ENCODE measurements around the gene MCF2L2.
"Not testable (repeated sequence)": the region's sequence is repeated elsewhere in the genome, so short reads cannot be mapped to it uniquely, and the experiment has no call there.

Gene MCF2L2

DNA sequence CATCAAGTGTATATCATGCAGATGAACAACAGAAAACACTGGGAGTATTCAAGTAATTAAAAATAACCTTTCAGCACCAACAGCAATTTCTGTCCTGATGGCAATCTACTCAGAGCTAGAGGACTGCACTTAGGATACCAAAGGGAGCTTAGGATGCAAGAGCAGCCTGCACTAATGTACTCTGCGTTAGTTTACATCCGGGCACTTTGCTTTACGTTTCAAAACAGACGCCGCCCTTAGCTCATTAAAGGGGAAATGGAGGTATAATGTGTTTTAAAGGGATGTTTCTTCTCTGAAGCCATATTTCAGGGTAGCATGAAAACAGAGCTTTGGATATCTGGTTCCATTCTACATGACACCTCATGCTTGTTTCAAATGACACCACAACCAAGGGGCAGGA is 189.4 kb downstream of the MCF2L2 start:
- no peaks in the 10 kb centered on the region for H3K36me3 ChIP-seq (ENCODE audit: insufficient read depth, low read length)

DNA sequence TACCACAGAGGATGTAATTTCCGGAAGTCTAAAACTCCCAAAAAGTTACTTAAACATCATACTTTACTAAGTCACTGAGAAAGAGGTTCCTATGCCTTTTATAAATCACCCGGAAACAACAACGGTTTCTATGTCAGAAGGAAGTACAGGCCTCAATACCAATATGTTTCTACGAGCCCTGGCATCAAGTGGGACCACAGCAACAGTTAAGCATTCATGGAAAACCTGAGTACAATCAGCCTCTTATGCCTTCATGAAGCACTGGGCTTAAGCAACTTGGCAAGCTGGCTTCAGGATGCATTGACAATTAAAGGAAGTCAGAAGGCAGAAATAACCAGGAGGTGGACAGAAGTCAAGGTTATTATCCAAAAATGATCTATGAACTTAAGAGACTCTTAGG is 194.5 kb downstream of the MCF2L2 start:
- Histone ChIP-seq H3K4me1 (ENCODE audit: control insufficient read depth, insufficient read depth, low read length) (no peaks in the 10 kb centered on the region), H3K36me3 (ENCODE audit: insufficient read depth, low read length) (no peaks in the 10 kb centered on the region), H3K9me3 (replicated peaks; ENCODE audit: low read length) (no peaks in the 10 kb centered on the region), H3K27me3 (ENCODE audit: control insufficient read depth, insufficient read depth, low read length) (no peaks in the 10 kb centered on the region), H3K4me2 (ENCODE audit: low read length) (no peak overlapping the region), H3K9ac (ENCODE audit: low read depth, low read length) (no peak overlapping the region), H3K4me3 (ENCODE audit: low read length) (no peak overlapping the region)

More for the DNA sequence above, 189.4 kb downstream of the MCF2L2 start:
- no peaks in the 10 kb centered on the region for H3K9me3 ChIP-seq (replicated peaks; ENCODE audit: low read length)
- no peak overlapping the region for H3K9ac ChIP-seq (ENCODE audit: low read depth, low read length)
- no peak overlapping the region for H3K4me2 ChIP-seq (ENCODE audit: low read length)
- H3K4me1 ChIP-seq (ENCODE audit: control insufficient read depth, insufficient read depth, low read length) = no peaks in the 10 kb centered on the region
- H3K4me3 ChIP-seq (ENCODE audit: low read length) = no peak overlapping the region
- H3K27me3 ChIP-seq (ENCODE audit: control insufficient read depth, insufficient read depth, low read length) = peaks cover 6% of the 10 kb centered on the region

DNA sequence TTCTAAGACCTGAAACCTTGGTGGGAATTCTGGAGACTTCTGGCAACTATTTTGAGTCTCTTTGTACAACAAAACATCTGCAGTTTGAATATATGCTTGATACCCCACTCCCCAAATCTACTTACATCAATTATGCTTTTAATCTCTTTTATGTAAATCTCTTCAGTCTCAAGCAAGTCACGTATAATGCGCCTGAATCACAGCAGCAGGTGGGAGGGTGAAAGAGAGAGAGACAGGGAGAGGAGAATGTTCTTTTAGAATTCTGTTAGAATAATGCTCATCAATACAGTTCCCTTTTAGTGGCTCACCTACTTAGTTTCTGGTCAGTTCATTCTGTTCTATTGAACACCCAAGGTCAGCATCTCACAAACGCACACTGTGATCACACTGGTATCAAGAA is 197.6 kb downstream of the MCF2L2 start:
- Histone ChIP-seq H3K4me1 (ENCODE audit: control insufficient read depth, insufficient read depth, low read length) (no peaks in the 10 kb centered on the region), H3K9me3 (replicated peaks; ENCODE audit: low read length) (no peaks in the 10 kb centered on the region), H3K9ac (ENCODE audit: low read depth, low read length) (no peak overlapping the region), H3K4me2 (ENCODE audit: low read length) (no peak overlapping the region), H3K4me3 (ENCODE audit: low read length) (no peak overlapping the region), H3K36me3 (ENCODE audit: insufficient read depth, low read length) (no peaks in the 10 kb centered on the region), H3K27me3 (ENCODE audit: control insufficient read depth, insufficient read depth, low read length) (no peaks in the 10 kb centered on the region)

DNA sequence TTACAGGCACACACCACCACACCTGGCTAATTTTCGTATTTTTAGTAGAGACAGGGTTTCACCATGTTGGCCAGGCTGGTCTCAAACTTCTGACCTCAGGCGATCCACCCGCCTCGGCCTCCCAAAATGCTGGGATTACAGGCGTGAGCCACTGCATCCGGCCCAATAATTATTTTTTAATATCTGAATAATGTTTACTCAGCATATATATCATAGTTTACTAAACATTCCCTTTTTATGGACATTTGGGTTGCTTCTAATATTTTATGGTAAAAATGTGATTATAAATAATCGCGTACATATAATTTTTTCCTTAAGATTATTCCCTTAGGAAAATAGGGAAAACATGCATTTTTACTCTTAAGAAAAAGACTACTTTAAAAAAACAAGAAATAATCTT is 198.2 kb downstream of the MCF2L2 start:
- H3K27me3 ChIP-seq (ENCODE audit: control insufficient read depth, insufficient read depth, low read length); H3K4me1 ChIP-seq (ENCODE audit: control insufficient read depth, insufficient read depth, low read length); H3K9me3 ChIP-seq (replicated peaks; ENCODE audit: low read length); H3K36me3 ChIP-seq (ENCODE audit: insufficient read depth, low read length); H3K4me3 ChIP-seq (ENCODE audit: low read length); H3K4me2 ChIP-seq (ENCODE audit: low read length); H3K9ac ChIP-seq (ENCODE audit: low read depth, low read length): not testable (repeated sequence)

DNA sequence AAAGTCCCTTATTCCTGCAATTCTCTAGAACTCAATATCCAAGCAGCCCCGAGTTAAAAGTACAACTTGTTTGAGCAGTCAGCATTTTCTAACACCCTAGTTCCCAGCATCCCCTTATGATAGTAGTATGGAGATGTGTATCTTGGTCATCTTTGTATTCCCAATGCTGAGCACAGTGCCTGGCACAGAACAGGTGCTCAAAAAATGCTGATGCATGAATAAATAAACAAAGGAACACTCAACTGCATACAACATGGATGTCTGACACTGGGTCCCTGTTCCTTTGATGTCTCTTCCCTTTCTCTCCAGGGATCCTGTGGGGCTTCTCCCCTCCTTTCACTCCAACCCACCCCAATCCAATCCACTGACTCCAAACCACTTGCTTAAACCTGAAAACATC is 199.2 kb downstream of the MCF2L2 start:
- Histone ChIP-seq H3K4me3 (ENCODE audit: low read length) (no peak overlapping the region), H3K4me1 (ENCODE audit: control insufficient read depth, insufficient read depth, low read length) (no peaks in the 10 kb centered on the region), H3K4me2 (ENCODE audit: low read length) (no peak overlapping the region), H3K36me3 (ENCODE audit: insufficient read depth, low read length) (no peaks in the 10 kb centered on the region), H3K9me3 (replicated peaks; ENCODE audit: low read length) (no peaks in the 10 kb centered on the region), H3K27me3 (ENCODE audit: control insufficient read depth, insufficient read depth, low read length) (no peaks in the 10 kb centered on the region), H3K9ac (ENCODE audit: low read depth, low read length) (no peak overlapping the region)

DNA sequence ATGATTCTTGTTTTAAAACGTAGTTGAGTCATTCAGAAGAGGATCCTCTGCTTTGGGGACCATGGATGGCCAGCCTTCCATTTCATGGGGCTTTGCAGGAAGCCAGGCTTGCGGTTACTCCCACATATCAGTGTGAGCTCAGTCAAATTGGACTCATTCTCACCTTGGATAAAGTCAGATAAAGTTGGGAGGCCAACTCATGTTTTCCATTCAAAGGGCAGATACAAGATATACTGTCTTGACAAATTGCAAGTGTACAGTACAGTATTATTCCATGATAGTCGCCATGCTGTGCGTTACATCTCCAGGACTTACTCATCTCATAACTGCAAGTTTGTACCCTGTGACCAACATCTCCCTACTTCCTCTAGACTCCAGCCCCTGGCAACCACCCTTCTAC is 200.8 kb downstream of the MCF2L2 start:
- Histone ChIP-seq H3K27me3 (ENCODE audit: control insufficient read depth, insufficient read depth, low read length) (no peaks in the 10 kb centered on the region), H3K4me2 (ENCODE audit: low read length) (no peak overlapping the region), H3K4me3 (ENCODE audit: low read length) (no peak overlapping the region), H3K9ac (ENCODE audit: low read depth, low read length) (no peak overlapping the region), H3K4me1 (ENCODE audit: control insufficient read depth, insufficient read depth, low read length) (no peaks in the 10 kb centered on the region), H3K36me3 (ENCODE audit: insufficient read depth, low read length) (no peaks in the 10 kb centered on the region), H3K9me3 (replicated peaks; ENCODE audit: low read length) (no peaks in the 10 kb centered on the region)

DNA sequence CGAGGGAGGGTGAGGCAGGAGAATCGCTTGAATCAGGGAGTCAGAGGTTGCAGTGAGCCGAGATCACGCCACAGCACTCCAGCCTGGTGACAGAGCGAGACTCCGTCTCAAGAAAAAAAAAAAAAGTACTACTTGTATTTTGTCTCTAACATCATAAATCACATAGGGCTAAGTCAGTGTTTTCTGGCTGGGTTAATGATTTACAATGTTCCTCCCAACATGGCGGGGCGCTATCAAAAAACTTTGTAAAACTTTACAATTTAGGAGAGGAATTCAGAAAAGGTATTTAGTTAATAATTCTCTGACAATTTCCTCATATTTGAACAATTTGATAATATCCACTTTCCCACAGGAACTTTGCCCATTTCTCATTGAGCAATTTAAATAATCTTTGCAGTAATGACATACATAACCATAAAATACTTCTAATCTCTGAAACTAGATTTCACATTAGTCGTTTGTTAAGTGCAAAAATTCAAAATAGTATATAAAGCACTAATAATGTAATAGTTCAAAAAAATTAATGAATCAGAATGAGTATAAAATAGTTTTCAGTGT is 202.0 kb downstream of the MCF2L2 start:
- H3K36me3 ChIP-seq (ENCODE audit: insufficient read depth, low read length) = no peaks in the 10 kb centered on the region
- H3K4me2 ChIP-seq (ENCODE audit: low read length) = no peak overlapping the region
- no peaks in the 10 kb centered on the region for H3K9me3 ChIP-seq (replicated peaks; ENCODE audit: low read length)
- no peak overlapping the region for H3K9ac ChIP-seq (ENCODE audit: low read depth, low read length)
- no peaks in the 10 kb centered on the region for H3K4me1 ChIP-seq (ENCODE audit: control insufficient read depth, insufficient read depth, low read length)
- H3K4me3 ChIP-seq (ENCODE audit: low read length) = no peak overlapping the region
- H3K27me3 ChIP-seq (ENCODE audit: control insufficient read depth, insufficient read depth, low read length) = no peaks in the 10 kb centered on the region

DNA sequence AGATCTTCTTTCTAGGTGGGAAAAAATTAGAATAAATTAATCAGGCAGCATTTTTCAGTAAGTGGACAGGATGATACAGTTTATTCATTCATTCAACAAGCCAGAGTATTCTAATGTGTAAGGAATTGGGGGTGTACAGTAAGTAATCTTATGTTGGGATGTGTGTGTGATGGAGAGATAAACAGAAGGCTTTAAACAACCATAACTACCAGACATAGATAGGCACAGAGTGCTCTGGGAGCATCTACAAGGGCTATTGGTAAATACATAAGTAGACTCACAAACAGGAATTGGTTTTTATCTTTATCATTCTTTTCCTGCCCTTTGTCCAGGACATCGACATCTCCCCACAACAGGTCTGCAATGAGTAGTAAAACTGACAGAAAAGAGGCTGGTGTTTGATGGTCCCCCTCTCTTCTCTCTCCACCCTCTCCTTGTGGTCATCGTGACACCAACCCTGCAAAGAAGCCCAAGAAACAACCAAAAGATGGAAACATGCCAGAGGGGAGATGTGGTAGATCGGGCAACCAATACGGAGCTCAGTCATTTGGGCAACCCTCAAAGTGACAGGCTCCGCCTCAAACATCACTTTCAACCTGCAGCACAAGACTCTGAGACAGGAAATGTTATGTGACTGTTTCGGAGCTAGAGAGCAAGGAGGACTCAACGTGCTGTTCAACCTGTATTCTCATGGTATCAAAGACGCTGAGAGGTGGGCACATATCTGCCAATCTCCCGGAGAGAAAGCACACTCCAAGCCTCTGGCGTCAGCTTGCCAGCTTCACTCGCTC is 204.0 kb downstream of the MCF2L2 start:
- Histone ChIP-seq H3K36me3 (ENCODE audit: insufficient read depth, low read length) (no peaks in the 10 kb centered on the region), H3K4me2 (ENCODE audit: low read length) (no peak overlapping the region), H3K9ac (ENCODE audit: low read depth, low read length) (no peak overlapping the region), H3K9me3 (replicated peaks; ENCODE audit: low read length) (no peaks in the 10 kb centered on the region), H3K4me3 (ENCODE audit: low read length) (no peak overlapping the region), H3K4me1 (ENCODE audit: control insufficient read depth, insufficient read depth, low read length) (no peaks in the 10 kb centered on the region), H3K27me3 (ENCODE audit: control insufficient read depth, insufficient read depth, low read length) (no peaks in the 10 kb centered on the region)

DNA sequence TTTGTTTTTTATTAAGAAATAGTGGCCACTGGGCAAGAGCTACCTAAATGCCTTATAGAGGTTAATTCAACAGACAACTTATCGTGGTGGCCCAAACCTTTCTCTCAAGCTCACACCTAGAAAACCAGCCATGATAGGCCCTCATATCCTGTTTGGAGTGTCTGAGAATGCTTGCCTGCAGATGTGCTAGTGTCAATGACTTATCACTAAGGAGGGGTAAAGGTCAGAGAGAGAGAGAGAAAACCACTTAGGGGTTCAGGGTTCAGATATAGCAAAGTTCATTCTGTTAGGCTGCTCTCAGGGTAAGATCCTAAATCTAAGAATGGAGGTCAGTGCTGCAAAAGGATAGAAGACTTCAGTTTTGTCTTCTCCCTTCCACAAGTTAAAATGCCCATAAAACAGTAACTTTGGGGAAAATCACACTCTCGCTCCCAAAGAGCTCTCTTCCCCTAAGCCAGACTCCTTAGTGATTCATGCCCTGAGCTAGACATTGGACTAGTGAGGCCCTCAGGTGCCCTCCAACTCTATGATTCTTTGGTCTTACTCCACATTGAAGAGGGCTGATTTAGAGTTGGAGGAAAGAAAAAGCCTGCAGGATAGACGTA is 205.7 kb downstream of the MCF2L2 start:
- H3K4me1 ChIP-seq (ENCODE audit: control insufficient read depth, insufficient read depth, low read length) = no peaks in the 10 kb centered on the region
- no peaks in the 10 kb centered on the region for H3K9me3 ChIP-seq (replicated peaks; ENCODE audit: low read length)
- no peak overlapping the region for H3K9ac ChIP-seq (ENCODE audit: low read depth, low read length)
- no peaks in the 10 kb centered on the region for H3K36me3 ChIP-seq (ENCODE audit: insufficient read depth, low read length)
- H3K27me3 ChIP-seq (ENCODE audit: control insufficient read depth, insufficient read depth, low read length) = peaks cover 2% of the 10 kb centered on the region
- no peak overlapping the region for H3K4me3 ChIP-seq (ENCODE audit: low read length)
- no peak overlapping the region for H3K4me2 ChIP-seq (ENCODE audit: low read length)

DNA sequence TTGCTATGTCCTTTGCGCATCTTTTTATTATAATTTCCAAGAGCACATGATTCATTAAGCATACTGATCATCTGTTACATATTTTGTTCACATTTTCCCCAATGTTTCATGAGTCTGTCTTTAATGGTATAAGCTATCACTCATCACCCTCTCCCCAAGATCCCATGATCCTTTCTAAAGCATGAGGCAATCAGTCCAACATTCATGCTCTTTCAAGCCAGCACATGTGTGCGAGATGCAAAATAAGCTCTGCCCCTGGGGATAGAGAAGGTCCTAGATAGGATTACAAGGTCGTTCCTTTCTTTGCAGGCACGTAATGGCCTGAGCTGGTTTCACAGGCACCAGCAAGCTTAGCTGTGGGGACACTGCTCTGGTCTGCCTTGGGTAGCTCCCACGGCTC is 207.6 kb downstream of the MCF2L2 start:
- H3K36me3 ChIP-seq (ENCODE audit: insufficient read depth, low read length) = no peaks in the 10 kb centered on the region
- H3K4me1 ChIP-seq (ENCODE audit: control insufficient read depth, insufficient read depth, low read length) = no peaks in the 10 kb centered on the region

DNA sequence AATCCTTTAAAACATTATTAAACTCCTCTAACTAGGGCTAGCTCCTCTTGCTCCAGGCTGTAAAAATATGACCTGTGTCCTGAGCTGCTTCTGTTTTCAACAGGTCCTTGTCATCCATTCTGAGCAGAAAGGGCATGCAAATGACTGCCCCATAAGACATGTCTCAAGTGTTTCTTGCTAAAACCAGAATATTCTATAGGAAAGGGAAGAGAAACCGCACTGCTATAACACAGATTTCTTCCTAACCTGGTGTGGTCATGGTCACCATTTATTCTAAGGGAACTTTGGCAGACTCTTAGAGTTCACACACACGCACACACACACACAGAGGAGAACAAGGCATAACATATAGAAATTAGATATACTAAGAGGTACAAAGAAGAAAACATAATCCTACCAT is 209.6 kb downstream of the MCF2L2 start:
- no peak overlapping the region for H3K4me2 ChIP-seq (ENCODE audit: low read length)
- no peak overlapping the region for H3K4me3 ChIP-seq (ENCODE audit: low read length)
- H3K27me3 ChIP-seq (ENCODE audit: control insufficient read depth, insufficient read depth, low read length) = peaks cover 4% of the 10 kb centered on the region
- H3K4me1 ChIP-seq (ENCODE audit: control insufficient read depth, insufficient read depth, low read length) = no peaks in the 10 kb centered on the region
- no peaks in the 10 kb centered on the region for H3K9me3 ChIP-seq (replicated peaks; ENCODE audit: low read length)
- H3K9ac ChIP-seq (ENCODE audit: low read depth, low read length) = no peak overlapping the region
- H3K36me3 ChIP-seq (ENCODE audit: insufficient read depth, low read length) = no peaks in the 10 kb centered on the region

More for the DNA sequence above, 207.6 kb downstream of the MCF2L2 start:
- H3K9me3 ChIP-seq (replicated peaks; ENCODE audit: low read length) = no peaks in the 10 kb centered on the region
- H3K9ac ChIP-seq (ENCODE audit: low read depth, low read length) = no peak overlapping the region
- peaks cover 4% of the 10 kb centered on the region for H3K27me3 ChIP-seq (ENCODE audit: control insufficient read depth, insufficient read depth, low read length)
- H3K4me3 ChIP-seq (ENCODE audit: low read length) = no peak overlapping the region
- H3K4me2 ChIP-seq (ENCODE audit: low read length) = no peak overlapping the region
